ENCODE results near the gene JMY.

JMY gene, protein sequence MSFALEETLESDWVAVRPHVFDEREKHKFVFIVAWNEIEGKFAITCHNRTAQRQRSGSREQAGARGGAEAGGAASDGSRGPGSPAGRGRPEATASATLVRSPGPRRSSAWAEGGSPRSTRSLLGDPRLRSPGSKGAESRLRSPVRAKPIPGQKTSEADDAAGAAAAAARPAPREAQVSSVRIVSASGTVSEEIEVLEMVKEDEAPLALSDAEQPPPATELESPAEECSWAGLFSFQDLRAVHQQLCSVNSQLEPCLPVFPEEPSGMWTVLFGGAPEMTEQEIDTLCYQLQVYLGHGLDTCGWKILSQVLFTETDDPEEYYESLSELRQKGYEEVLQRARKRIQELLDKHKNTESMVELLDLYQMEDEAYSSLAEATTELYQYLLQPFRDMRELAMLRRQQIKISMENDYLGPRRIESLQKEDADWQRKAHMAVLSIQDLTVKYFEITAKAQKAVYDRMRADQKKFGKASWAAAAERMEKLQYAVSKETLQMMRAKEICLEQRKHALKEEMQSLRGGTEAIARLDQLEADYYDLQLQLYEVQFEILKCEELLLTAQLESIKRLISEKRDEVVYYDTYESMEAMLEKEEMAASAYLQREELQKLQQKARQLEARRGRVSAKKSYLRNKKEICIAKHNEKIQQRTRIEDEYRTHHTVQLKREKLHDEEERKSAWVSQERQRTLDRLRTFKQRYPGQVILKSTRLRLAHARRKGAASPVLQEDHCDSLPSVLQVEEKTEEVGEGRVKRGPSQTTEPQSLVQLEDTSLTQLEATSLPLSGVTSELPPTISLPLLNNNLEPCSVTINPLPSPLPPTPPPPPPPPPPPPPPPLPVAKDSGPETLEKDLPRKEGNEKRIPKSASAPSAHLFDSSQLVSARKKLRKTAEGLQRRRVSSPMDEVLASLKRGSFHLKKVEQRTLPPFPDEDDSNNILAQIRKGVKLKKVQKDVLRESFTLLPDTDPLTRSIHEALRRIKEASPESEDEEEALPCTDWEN

DNA sequence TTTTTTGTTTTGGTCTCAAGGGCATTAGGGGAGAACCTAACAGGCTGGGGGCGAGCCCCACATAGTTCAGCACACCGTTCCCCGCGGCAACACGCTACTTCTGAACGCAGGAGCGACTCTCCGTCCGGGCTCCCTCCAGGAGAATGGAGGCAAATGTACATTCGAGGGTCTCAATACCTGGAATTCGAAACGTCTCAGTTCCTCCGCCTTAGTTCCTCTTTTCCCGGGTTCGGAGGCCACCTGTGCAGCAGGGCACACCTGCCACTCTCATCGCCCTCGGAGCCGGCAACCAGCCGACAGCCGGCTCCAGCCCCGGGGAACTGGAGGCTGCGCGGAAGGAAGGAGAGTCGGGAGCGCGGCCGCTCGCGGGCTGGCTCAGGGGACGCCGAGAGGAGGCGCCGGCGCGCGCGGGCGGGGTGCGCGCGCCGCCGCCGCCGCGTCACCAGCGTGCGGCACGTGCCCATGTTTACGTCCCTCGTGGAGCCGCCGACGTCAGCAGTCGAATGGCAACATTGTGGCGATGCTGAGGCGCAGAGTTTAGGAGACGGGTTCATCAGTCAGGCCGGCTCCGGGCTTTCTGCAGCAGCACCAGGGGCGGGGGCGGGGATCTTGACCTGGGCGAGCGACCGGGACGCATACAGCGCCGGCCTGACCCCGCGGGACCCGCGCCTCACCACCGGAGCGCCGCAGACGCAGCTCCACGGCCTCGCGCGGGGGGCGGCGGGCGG is at the start of gene JMY:
Gene JMY (plus strand): TSS at position 498 of the 728 bp plus-strand sequence. CDS start 520 bp downstream, outside the sequence.
- DNase-seq (ENCODE audit: low spot score), result peak; percentile 85

DNA sequence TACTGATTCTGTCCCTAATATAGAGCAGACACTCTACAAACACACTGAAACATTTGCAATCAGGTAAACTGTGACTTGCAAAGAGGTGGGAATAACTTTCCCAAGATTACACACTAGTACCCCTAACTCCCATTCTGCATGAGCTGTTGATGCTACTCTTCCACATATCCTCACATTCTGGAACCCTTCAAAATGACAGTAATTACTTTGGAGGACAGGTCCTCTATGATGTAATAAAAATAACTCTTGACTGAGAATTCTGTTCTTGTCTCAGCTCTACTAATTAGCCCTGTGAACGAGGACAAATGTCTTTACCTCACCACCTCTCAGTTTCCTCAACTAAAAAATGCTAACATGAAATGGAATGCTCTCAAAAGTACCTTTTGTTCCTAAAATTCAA is 49.5 kb upstream of the JMY start:
- DNase-seq (ENCODE audit: low spot score), result no peak

DNA sequence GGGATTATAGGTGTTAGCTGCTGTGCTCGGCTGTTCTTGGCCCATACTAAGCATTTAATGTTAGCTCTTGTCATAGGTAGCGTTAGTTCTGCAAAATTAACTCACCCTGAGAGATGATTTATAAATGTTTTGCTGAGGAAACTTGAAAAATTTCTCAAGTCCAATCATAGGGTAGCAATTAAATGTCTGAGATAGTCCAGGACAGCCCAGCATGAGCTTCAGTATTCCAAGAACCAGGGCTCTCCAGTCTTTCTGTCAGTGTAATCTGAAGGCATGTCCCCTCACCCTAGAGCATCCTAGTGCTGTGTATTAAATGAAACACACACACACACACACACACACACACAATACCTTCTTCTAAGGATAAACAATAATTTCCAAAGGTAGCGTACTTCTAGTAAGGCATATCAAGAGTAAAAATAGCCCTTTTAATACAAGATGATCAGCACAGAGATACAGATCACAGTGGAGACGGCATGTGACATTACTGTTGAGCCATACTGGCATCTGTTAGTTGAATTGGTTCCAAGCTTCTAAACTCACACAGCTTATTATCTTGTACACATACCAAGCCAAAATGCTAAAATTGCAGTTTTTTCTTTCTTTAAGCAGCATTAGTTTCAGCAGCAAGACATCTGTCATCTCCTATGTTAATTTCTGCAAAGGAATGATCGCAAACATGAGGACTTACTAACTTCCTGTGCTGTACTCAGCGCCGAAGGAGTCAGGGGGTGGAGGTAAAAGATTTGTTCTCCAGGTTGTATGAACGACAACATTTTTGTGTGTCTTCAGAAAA is 46.3 kb upstream of the JMY start:
- DNase-seq (ENCODE audit: low spot score), result no peak

DNA sequence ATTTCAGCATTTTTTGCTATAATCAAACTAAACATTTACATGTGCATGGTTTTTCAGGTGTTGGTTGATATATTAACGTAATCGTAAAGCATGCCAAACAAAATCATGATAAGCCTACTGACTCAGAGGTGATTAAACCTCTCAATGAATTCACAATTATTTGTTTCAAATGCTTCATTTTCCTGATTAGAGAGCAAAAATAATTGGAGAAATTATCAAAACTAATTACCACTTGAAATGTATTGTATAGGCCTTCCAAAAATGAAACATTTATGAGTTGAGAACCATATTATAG is 45.7 kb upstream of the JMY start:
- no peak for DNase-seq (ENCODE audit: low spot score)

DNA sequence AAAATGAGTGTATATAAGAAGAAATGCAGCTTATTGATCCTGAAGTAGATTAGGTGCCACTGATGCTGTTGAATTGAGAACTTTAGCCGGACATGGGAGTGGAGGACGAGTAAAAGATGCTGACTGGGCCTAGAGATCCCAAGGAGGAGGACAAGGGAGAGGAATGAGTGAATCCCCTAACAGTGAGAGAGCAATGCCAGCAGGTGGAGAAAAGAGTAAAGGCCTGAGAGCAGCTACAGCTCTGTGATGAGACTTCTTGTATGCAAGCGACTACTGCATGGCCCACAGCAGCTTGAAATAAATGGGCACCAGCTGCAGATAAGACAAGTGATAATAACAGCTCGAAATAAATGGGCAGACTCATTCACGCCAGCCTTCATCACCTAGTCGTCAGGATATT is 44.5 kb upstream of the JMY start:
- DNase-seq (ENCODE audit: low spot score), result no peak

DNA sequence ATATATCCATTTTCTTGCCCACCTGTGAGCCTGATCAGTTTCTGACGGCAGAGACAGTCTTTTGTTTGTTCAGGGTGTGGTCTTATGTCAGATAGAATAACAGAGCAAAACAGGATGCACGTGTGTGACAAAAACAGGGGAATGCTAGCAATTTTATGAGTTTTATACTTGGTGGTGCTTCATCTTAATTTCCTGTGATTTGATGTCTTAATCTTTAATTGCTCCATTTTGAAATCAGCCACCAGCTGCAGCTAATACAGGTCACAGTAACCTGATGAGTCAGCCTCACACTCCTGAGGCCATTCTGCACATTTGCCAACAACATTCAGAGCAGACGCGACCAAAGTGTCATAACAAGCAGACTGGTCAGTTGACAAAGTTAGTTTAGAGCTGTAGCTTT is 42.3 kb upstream of the JMY start:
- DNase-seq (ENCODE audit: low spot score), result no peak

DNA sequence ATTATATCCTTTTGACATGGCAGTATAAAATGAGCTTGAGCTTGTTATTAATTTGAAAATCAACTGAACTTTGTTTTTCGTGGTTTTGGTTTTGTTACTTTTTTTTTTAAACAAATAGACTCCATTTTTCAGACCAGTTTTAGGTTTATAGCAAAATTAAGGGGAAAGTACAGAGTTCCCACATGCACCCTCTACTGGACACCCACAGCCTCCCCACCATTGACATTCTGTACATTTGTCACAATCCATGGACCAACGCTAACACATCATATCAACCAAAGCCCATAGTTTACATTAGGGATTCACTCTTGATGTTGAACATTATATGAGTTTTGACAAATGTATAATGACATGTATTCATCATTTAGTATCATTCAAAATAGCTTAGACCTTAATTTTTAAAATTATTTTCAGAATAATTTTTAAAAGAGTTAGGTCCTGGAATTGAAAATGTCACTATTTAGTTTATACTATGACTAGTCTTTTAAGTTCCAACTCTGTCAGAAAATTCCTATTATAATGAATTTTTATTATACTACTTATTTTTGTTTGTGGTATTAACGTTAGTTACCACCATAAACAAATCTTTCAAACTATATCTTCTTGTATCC is 35.3 kb upstream of the JMY start:
- peak; percentile 47 for DNase-seq (ENCODE audit: low spot score)

DNA sequence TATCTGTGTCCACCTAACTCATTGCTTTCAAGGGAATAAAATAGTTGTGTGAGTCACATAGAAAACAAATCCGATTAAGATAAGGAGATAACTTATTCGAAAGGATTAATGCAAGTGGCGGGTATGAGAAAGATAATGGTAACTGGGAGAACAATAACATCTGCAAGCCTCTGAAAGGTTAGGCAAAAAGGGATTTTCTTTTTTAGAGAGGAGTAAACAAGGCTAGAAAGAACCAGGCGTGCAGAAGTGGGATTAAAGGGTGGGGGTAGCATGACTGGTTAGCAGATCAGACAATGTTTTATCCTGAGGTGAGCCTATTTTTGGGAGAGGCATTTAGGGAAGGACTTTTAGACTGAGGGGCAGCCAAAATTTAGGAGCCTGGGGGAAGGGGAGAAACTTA is 34.7 kb upstream of the JMY start:
- DNase-seq (ENCODE audit: low spot score), result no peak

DNA sequence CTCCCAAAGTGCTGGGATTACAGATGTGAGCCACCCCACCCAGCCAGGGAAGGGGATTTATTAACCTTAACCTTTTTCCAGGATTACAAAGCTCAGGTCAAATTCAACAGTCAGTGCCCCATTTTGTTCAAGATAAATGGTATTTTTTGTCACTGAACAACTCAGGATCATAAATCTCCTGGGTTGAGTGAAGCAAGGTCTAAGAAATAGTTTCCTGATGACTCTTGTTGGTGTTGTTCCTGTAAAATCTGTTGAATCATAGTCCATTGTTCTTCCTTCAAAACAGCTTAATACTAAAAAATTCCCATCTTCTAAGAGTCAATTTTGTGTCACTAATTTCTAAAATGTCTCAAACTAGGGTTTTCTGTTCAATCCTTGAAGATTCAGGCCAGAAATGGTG is 33.9 kb upstream of the JMY start:
- DNase-seq (ENCODE audit: low spot score), result no peak

DNA sequence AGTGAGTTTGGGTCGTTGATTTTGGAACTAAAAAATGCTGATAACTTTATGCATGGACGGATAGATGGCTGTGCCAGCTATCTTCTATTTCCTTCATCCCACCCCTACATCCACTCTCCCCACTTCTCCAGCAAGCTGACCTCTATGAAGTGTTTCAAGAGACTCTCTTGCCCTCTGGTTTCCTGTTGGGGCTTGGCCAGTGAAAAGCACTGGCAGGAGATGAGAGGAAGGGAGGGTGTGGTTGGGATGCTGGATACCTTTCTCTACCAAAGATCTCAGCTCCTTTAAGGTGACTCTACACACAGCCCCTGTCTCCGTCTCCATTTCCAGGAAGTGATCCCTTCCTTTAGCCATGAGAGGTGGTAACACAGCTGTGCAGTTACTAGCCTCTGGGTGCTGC is 30.0 kb upstream of the JMY start:
- no peak for DNase-seq (ENCODE audit: low spot score)

DNA sequence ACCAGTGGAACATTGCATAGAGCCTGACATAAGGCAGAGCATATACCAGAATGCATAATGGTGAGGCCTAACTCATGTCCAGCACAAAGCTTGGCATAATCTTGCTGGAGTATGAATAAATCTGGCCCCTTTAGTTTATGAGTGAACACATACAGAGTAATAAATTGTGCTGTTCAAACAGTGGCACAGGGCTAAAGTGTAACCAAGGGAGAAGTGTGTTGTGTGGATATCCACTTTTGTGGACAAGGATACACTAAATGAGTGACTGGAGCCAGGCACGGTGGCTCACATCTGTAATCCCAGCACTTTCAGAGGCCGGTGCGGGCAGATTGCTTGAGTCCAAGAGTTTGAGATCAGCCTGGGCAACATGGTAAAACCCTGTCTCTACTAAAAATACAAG is 29.4 kb upstream of the JMY start:
- DNase-seq (ENCODE audit: low spot score), result no peak

DNA sequence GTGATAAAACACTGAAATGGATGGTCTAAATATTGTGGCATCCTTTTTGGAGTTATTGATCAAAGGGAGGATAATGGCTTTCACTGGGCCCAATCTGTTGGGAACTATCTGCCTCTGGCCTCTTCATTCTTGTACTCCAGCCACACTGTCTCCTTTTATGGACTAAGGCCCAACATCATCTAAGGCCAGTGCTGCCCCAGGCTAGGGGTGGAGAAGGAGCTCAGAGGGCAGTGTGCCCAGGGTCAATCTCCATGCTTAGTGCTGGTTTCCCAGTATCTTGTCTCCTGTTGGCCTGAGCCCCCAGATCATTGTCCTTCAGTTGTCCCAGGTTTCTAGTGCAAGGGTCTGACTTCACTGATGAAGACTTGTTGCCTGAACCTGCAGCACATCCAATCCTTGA is 26.4 kb upstream of the JMY start:
- no peak for DNase-seq (ENCODE audit: low spot score)

DNA sequence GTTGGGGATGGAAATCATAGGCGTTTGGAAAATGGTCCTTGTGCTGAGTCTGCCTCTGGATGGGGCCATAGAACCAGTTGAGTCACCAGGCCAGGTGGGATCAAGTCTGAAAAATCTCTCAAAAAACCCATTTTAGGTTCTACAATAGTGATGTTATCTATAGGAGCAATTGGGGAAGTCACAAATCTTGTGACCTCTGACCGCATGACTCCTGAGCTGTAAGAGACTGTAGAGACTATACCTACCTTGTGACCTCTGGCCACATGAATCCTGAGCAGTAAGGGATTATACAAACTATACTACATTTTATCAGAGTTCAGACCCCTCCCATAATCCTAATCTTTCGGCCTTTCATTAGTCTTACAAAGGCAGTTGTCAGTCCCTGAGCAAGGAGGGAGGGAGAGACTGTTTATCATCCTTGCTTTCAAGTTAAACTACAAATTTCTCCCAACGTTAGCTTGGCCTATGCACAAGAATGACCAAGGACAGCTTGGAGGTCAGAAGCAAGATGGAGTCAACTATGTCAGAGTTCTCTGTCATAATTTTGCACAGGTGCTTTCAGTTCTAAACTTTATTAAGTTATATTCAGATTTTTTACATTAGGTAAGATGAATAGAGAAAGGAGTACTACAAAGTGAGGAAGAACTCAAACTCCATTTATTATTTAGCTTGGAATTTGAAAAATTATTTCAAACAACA is 11.5 kb upstream of the JMY start:
- DNase-seq (ENCODE audit: low spot score), result no peak

DNA sequence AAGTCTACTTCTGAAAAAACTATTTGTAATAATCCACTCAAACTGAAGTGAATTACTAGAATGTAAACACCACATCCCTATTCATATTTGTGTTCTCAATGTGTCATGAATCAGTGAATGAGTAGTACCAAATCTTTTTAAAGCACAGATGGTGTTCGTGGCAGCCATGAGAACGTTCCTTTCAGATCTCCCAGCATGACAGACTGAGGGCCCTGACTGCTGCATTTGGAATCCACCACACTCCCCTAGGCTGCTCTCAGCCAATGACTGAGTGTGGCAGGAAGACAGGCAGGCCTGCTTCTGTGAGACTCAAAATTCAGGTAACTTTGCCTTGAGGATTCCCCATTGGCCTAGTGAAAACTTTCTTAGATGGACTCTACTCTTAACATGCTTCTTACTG is 10.9 kb upstream of the JMY start:
- DNase-seq (ENCODE audit: low spot score), result no peak

DNA sequence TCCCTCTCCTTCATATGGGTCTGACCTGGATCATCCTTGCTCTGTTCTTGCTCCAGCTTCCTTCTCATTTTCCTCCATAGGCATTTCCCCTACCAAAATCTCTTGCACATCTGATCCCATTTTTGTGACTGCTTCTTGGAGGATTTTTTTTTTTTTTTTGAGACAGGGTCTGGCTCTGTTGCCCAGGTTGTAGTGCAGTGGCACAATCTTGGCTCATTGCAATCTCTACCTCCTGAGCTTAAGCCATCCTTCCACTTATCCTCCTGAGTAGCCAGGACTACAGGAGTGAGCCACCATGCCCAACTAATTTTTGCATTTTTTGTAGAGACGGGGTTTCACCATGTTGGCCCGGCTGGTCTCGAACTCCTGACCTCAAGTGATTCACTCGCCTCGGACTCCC is 10.5 kb upstream of the JMY start:
- DNase-seq (ENCODE audit: low spot score), result no peak

DNA sequence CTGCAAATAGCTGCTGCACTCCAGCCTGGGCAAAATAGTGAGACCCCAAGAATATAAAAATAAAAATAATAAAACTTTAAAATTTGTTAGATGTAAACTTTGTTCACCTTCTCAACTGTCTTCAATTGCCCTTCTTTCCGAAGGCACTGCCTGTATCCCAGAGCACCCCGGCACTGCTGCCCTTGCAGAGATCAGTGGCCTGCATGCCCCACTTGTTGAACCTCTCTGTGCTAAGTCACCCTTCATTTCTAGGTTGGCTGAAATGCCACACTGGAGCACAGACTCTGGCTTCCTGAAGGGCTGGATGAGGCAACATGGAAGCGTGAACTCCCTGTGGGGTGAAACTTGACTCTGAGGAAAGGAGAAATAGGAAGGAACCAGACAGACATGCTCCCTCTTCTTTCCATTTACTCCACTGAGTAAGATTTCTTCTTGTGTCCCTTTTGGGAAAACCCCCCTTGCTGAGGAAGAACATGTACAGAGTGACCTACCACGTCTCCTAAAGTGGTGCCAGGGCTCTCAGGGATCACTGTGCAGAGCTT is 8.4 kb upstream of the JMY start:
- DNase-seq (ENCODE audit: low spot score), result no peak

DNA sequence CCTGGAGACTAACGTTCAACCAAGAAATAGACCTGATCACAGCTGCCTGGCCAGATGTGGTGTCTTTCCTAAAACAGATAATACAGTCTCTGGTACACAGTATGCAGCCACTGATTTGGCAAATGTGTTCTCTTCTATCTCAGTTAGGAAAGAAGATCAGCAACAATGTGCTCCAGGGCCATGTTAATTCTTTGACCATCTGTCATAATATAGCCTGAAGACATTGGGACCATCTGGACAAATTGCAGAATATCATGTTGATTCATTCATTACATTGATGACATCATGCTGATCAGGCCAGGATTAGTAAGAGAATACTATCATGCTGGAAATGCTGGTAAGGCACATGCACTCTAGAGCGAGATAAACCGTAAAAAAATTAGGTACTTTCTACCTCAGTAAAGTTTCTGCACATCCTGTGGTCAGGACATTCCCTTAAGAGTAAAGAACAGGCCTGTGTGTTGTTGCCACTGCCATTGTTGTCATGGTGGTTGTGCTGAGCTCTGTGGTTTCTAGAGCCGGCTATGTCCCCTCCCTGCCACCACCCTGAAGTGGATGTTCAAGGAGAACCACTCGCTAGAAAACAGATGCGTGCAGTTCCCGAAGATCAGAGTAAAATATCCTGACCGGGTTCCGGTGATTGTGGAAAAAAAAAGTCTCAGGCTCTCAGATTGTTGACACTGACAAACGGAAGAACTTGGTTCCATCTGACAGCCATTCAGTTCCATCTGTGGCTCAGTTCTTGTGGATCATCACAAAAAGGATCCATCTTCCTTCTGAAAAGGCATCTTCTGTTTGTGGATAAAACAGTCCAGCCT is 6.4 kb upstream of the JMY start:
- DNase-seq (ENCODE audit: low spot score), result no peak

DNA sequence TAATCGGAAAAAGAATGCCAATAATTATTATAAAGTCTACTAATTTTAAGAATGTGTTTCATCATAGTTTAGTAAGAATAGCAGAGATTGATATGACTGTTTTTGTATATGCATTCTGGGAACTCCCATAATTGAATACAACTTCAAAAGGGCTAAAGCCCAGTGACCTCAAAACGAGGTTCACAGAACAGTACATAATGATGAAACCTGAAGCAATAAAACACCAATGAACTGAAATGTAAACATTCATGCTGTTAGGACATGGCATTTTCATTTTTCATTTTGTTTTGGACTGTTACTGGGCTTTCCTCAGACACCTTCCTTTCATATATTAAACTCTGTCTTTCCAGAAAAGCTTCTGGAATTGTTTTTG is 684 bp upstream of the JMY start:
- DNase-seq (ENCODE audit: low spot score), result peak; percentile 42

DNA sequence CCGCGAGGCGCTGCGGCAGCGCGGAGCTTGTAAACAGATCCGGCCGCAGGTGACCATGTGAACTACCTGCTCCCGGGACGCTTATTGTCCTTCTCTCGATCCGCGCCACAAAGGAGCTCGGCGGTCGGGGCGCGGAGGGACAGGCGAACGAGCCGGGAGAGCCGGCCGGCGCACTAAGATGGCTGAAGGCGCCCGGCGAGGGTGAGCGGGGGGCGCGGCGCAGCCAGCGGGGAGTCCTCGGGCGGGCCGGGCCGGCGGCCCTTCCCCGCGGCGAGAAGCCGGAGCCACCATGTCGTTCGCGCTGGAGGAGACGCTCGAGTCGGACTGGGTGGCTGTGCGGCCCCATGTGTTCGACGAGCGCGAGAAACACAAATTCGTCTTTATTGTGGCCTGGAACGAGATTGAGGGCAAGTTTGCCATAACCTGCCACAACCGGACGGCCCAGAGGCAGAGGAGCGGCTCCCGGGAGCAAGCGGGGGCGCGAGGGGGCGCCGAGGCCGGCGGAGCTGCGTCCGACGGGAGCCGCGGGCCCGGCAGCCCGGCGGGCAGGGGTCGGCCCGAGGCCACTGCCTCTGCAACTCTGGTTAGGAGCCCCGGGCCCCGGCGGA is 535 bp downstream of the JMY start:
- DNase-seq (ENCODE audit: low spot score), result peak; percentile 15

Measured in HuH-7 (cell line).